Measurements from ENCODE around the gene C11orf91.

C11orf91 gene

GRCh38 chr11:33692013-33692504 lies 8.6 kb downstream of the C11orf91 start:
- H3K4me3 ChIP-seq (ENCODE audit: low read depth, low read length) = no peak overlapping the region
- TF ChIP-seq CTCF (IDR thresholded peaks at IDR 0.05; ENCODE audit: control insufficient read depth, extremely low read depth, insufficient read depth) = no peak
- peak; percentile 61 for DNase-seq (ENCODE audit: low read depth)

- no peak for TF ChIP-seq CTCF (IDR thresholded peaks at IDR 0.05; ENCODE audit: control insufficient read depth, extremely low read depth, insufficient read depth)
- DNase-seq (ENCODE audit: low read depth) = no peak
- H3K4me3 ChIP-seq (ENCODE audit: low read depth, low read length) = no peak overlapping the region
These were observed 9.4 kb downstream of the C11orf91 start for GRCh38 chr11:33691066-33691864.

GRCh38 chr11:33690290-33691065 lies 10.1 kb downstream of the C11orf91 start:
- H3K4me3 ChIP-seq (ENCODE audit: low read depth, low read length) = no peak overlapping the region
- no peak for TF ChIP-seq CTCF (IDR thresholded peaks at IDR 0.05; ENCODE audit: control insufficient read depth, extremely low read depth, insufficient read depth)
- no peak for DNase-seq (ENCODE audit: low read depth)

- DNase-seq (ENCODE audit: low read depth) = no peak
- H3K4me3 ChIP-seq (ENCODE audit: low read depth, low read length) = no peak overlapping the region
- TF ChIP-seq CTCF (IDR thresholded peaks at IDR 0.05; ENCODE audit: control insufficient read depth, extremely low read depth, insufficient read depth) = no peak
These were observed 11.1 kb downstream of the C11orf91 start for GRCh38 chr11:33689501-33689900.

- no peak overlapping the region for H3K4me3 ChIP-seq (ENCODE audit: low read depth, low read length)
- no peak for DNase-seq (ENCODE audit: low read depth)
- no peak for TF ChIP-seq CTCF (IDR thresholded peaks at IDR 0.05; ENCODE audit: control insufficient read depth, extremely low read depth, insufficient read depth)
These were observed 11.5 kb downstream of the C11orf91 start for GRCh38 chr11:33689085-33689484.

- TF ChIP-seq CTCF (IDR thresholded peaks at IDR 0.05; ENCODE audit: control insufficient read depth, extremely low read depth, insufficient read depth) = peak; percentile 68
- DNase-seq (ENCODE audit: low read depth) = no peak
- H3K4me3 ChIP-seq (ENCODE audit: low read depth, low read length) = no peak overlapping the region
These were observed 12.7 kb downstream of the C11orf91 start for GRCh38 chr11:33687733-33688479.
